HG03558 (cell line): ENCODE results near the gene FOXRED2.
"Not testable (repeated sequence)": the region's sequence is repeated elsewhere in the genome, so short reads cannot be mapped to it uniquely, and the experiment has no call there.

ENCODE experiments used
- ATAC-seq: cut with Tn5 transposase; IDR thresholded peaks from one replicate; pipeline ENCODE4 v1.9.1; 2021; ENCODE audit warnings: moderate number of reproducible peaks; ENCODE audit not compliant: unreplicated experiment; ENCODE audit errors: extremely low read depth

The FOXRED2 gene

DNA sequence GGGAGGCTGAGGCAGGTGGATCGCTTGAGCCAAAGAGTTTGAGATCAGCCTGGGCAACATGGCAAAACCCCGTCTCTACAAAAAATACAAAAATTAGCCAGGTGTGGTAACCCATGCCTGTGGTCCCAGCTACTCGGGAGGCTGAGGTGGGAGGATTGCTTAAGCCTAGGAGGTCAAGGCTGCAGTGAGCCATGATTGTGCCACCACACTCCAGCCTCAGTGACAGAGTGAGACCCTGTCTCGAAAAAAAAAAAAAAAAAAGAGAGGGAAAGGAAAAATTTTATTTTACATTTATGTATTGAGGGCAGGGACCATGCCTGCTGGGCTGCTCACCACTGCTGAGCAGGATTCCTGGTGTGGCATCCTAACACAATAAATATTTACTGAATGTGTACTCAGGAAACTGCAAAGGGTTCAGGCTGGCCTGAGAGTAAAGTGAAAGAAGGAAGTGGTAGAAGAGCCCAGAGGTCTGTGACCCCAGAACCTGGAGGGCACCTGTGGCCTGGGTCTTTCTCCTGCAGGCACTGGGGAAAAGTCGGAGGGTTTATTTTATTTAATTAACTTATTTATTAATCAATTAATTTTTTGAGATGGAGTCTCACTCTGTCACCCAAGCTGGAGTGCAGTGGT lies 53.7 kb downstream of the FOXRED2 start:
- not testable (repeated sequence) for ATAC-seq

- ATAC-seq, result no peak
Observed at GRCh38 chr22:36452250-36452977, 54.4 kb downstream of the FOXRED2 start.

DNA sequence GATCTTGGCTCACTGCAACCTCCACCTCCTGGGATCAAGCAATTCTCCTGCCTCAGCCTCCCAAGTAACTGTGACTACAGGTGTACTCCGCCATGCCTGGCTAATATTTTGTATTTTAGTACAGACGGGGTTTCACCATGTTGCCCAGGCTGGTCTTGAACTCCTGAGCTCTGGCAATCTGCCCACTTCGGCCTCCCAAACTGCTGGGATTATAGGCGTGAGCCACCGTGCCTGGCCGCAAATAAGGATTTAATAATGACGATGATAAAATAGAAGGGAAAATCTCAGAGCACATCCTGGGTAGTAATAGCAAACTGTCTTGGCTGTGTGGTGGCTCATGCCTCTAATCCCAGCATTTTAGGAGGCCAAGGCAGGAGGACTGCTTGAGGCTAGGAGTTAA lies 55.9 kb downstream of the FOXRED2 start:
- not testable (repeated sequence) for ATAC-seq

GRCh38 chr22:36449596-36450175 lies 57.2 kb downstream of the FOXRED2 start:
- ATAC-seq, result no peak

GRCh38 chr22:36447632-36448031 lies 59.2 kb downstream of the FOXRED2 start:
- ATAC-seq, result no peak

DNA sequence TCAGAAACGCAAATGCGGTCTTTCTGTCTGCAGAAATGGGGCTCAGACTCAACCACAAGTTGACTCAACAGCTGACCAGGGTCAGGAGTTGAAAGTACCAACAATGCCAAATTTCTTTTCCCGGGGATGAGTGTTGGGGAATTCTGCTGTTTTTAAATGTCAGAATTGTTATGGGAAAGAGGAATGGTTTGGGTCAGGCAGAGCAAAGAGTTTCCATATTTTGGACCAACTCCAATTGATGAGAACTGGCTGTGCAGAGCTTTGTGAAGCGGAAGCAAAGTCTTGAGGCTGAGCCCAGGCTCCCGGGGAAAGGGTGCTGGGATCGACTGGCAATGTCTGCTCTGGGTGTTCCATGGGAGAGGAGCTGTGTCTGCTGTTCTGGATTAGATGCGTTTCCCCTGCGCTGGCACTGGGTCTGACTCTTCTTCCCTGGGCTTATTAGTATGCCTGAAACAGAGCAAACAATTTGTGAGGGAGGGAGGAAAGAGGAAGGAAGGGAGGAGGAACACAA lies 61.6 kb downstream of the FOXRED2 start:
- no peak for ATAC-seq

DNA sequence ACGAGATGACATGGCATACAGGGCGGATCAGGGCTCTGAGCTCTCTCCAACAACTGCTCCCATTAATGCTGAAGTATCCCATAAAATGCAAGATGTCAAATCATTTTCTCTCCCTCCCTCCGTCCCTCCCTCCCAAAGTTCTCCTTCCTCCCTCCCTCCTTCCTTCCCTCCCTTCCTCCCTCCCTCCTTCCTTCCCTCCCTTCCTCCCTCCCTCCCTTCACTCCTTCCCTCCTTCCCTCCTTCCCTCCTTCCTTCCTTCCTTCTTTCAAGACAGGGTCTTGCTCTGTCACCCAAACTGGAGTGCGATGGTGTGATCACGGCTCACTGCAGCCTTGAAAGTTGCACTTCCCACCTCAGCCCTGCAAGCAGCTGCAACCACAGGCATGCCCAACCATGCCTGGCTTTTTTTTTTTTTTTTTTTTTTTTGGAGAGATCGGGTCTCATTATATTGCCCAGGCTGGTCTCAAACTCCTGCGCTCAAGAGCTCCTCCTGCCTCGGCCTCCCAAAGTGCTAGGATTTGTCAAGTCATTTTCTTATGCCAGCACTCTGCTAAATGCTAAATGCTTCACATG lies 63.6 kb downstream of the FOXRED2 start:
- ATAC-seq, result no peak

- no peak for ATAC-seq
Observed at GRCh38 chr22:36442506-36443197, 64.2 kb downstream of the FOXRED2 start.

- ATAC-seq, result no peak
Observed at GRCh38 chr22:36440429-36441002, 66.3 kb downstream of the FOXRED2 start.

DNA sequence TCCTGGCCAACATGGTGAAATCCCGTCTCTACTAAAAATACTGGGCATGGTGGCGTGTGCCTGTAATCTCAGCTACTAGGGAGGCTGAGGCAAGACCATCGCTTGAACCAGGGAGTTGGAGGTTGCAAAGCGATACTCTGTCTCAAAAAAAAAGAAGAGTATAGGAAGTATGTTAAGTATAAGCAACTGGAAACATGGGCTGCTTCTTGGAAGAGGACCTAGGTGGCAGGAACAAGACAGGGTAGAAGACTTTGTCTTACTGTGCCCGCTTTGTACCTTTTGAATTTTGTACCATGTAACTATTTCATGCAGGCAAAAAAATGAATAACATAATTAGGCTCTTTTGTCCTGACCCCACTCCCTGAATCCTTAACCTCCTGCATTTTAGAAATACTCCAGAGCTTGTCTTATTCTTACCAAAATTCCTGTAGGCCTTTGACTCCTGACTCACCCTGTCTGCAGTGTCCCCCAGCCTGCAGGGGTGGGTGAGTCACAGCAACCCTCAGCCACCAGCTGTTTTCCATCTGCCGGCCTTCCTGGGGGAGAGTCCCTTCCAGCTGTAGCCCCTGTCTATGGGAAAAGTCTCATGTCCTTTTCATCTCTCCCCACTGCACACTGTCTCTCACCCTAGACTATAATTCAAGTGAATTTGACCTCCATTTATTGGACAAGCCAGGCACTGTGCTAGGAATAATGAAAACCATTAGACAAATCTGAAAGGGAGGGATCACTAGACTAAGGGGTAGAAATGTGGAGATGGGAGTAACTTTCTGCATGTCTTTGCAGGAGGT lies 67.2 kb downstream of the FOXRED2 start:
- no peak for ATAC-seq
